Hepatocyte (in vitro differentiated cells): ENCODE results near the gene ZNF805. TPM values are rescaled to one million over a fixed set of nuclear protein-coding genes. Genes with fewer than 3 reads are reported as not detected.

Experiments used
- DNase-seq: peaks from one replicate; pipeline ENCODE4 v3.0.0-alpha.2; 2016; ENCODE audit warnings: low spot score
- H2AFZ ChIP-seq: fragments of 200-600 bp; sonication (generic); 2 replicates; pipeline ENCODE4 v1.6.0; 2016; ENCODE audit warnings: antibody characterized with exemption, mild to moderate bottlenecking
- H3K27ac ChIP-seq: fragments of 200-600 bp; sonication (generic); 2 replicates; pipeline ENCODE4 v1.5.1; 2016; ENCODE audit warnings: mild to moderate bottlenecking
- H3K27me3 ChIP-seq: fragments of 200-600 bp; sonication (generic); 2 replicates; pipeline ENCODE4 v1.6.1; 2016
- H3K36me3 ChIP-seq: fragments of 200-600 bp; sonication (generic); replicated peaks from 2 replicates; pipeline ENCODE4 v1.5.1; 2016; ENCODE audit warnings: low read depth; ENCODE audit not compliant: insufficient read depth
- H3K4me1 ChIP-seq: fragments of 200-600 bp; sonication (generic); 2 replicates; pipeline ENCODE4 v1.5.1; 2016; ENCODE audit warnings: mild to moderate bottlenecking, moderate library complexity; ENCODE audit not compliant: insufficient read depth
- H3K4me2 ChIP-seq: fragments of 200-600 bp; sonication (generic); 2 replicates; pipeline ENCODE4 v1.6.0; 2016
- H3K4me3 ChIP-seq: fragments of 200-600 bp; sonication (generic); 2 replicates; pipeline ENCODE4 v1.5.1; 2016; ENCODE audit warnings: mild to moderate bottlenecking
- H3K79me2 ChIP-seq: fragments of 200-600 bp; sonication (generic); 2 replicates; pipeline ENCODE4 v1.6.0; 2017; ENCODE audit warnings: mild to moderate bottlenecking
- H3K9me2 ChIP-seq: fragments of 200-600 bp; sonication (generic); replicated peaks from 2 replicates; pipeline ENCODE4 v1.6.0; 2017; ENCODE audit warnings: mild to moderate bottlenecking; ENCODE audit not compliant: insufficient read depth
- H3K9me3 ChIP-seq: fragments of 200-600 bp; sonication (generic); 2 replicates; pipeline ENCODE4 v1.5.1; 2016; ENCODE audit warnings: low read depth, mild to moderate bottlenecking
- H4K20me1 ChIP-seq: fragments of 200-600 bp; sonication (generic); 2 replicates; pipeline ENCODE4 v1.6.0; 2016; ENCODE audit warnings: mild to moderate bottlenecking; ENCODE audit not compliant: insufficient read depth, poor library complexity, severe bottlenecking
- CTCF ChIP-seq: fragments of 200-600 bp; sonication (generic); IDR thresholded peaks from 2 replicates; pipeline ENCODE4 v1.5.1; 2016; ENCODE audit warnings: antibody characterized with exemption, mild to moderate bottlenecking; ENCODE audit not compliant: poor library complexity
- EZH2 ChIP-seq: fragments of 200-600 bp; sonication (generic); IDR thresholded peaks from 2 replicates; pipeline ENCODE4 v1.6.1; 2016; ENCODE audit warnings: antibody characterized with exemption, mild to moderate bottlenecking, borderline replicate concordance
- EZH2phosphoT487 ChIP-seq: fragments of 200-600 bp; sonication (generic); IDR thresholded peaks from one replicate; pipeline ENCODE4 v1.6.1; 2018; ENCODE audit warnings: antibody characterized with exemption, mild to moderate bottlenecking, low read depth, moderate library complexity; ENCODE audit not compliant: unreplicated experiment, severe bottlenecking
- WGBS: methylation state at CpG from one replicate; pipeline ENCODE4 v1.1.6; 2016; ENCODE audit warnings: low lambda C conversion rate; ENCODE audit errors: missing lambda C conversion rate; 5-methylcytosine and 5-hydroxymethylcytosine counted together
- polyA plus RNA-seq: library from polyadenylated mRNA; unstranded; fragments of >200 nt; fragmentation: Nextera tagmentation; extraction: Ambion mirVana; gene quantifications from 2 replicates; pipeline ENCODE4 v1.2.1, GENCODE V29; 2016
- total RNA-seq: library from RNA; depleted of rRNA; stranded (reverse); fragments of >200 nt; gene quantifications from 2 replicates; pipeline ENCODE4 v1.2.3, GENCODE V29; 2014

The ZNF805 gene
- total and polyA plus RNA-seq, 2 experiments from 2014 or later, result 1.9 to 12.3 TPM

- Histone ChIP-seq H3K9me2 (no peaks in the 10 kb centered on the region), H3K27me3 (no peaks in the 10 kb centered on the region), H3K4me1 (peaks cover 33% of the 10 kb centered on the region), H3K4me3 (peak overlapping the region; percentile 76), H2AFZ (no peak overlapping the region), H3K27ac (peak overlapping the region; percentile 99), H3K4me2 (peak overlapping the region; percentile 94), H4K20me1 (peaks cover 35% of the 10 kb centered on the region), H3K36me3 (peaks cover 12% of the 10 kb centered on the region), H3K79me2 (peaks cover 67% of the 10 kb centered on the region), H3K9me3 (no peaks in the 10 kb centered on the region)
- no peak for TF ChIP-seq EZH2phosphoT487
- DNase-seq, result peak; percentile 37
- WGBS, result 9% methylated on average over 6 of the region's 6 CpGs
Observed at GRCh38 chr19:57280962-57281400, 40.5 kb downstream of the ZNF805 start.

- H2AFZ ChIP-seq, result no peak overlapping the region
- peaks cover 78% of the 10 kb centered on the region for H3K79me2 ChIP-seq
- H3K4me2 ChIP-seq, result peak overlapping the region; percentile 94
- H3K27ac ChIP-seq, result peak overlapping the region; percentile 99
- TF ChIP-seq CTCF (no peak), EZH2 (no peak), EZH2phosphoT487 (no peak)
- peak; percentile 52 for DNase-seq
- no peaks in the 10 kb centered on the region for H3K9me2 ChIP-seq
- H3K9me3 ChIP-seq, result no peaks in the 10 kb centered on the region
- H3K4me3 ChIP-seq, result no peak overlapping the region
- H3K27me3 ChIP-seq, result no peaks in the 10 kb centered on the region
- H3K36me3 ChIP-seq, result peaks cover 12% of the 10 kb centered on the region
- peaks cover 33% of the 10 kb centered on the region for H3K4me1 ChIP-seq
- peaks cover 40% of the 10 kb centered on the region for H4K20me1 ChIP-seq
- WGBS, result 96% methylated on average over 5 of the region's 5 CpGs
Observed at GRCh38 chr19:57282011-57282643, 41.7 kb downstream of the ZNF805 start.

- peaks cover 30% of the 10 kb centered on the region for H3K36me3 ChIP-seq
- no peak overlapping the region for H3K4me3 ChIP-seq
- peaks cover 39% of the 10 kb centered on the region for H4K20me1 ChIP-seq
- DNase-seq, result no peak
- no peaks in the 10 kb centered on the region for H3K9me2 ChIP-seq
- TF ChIP-seq EZH2, result no peak
- peaks cover 15% of the 10 kb centered on the region for H3K9me3 ChIP-seq
- no peak overlapping the region for H3K4me2 ChIP-seq
- H2AFZ ChIP-seq, result no peak overlapping the region
- H3K27me3 ChIP-seq, result no peaks in the 10 kb centered on the region
- 96% methylated on average over 4 of the region's 4 CpGs for WGBS
- no peak overlapping the region for H3K27ac ChIP-seq
- peaks cover 100% of the 10 kb centered on the region for H3K79me2 ChIP-seq
- H3K4me1 ChIP-seq, result peaks cover 9% of the 10 kb centered on the region
Observed at GRCh38 chr19:57288373-57288772, 47.9 kb downstream of the ZNF805 start.

GRCh38 chr19:57290970-57291369 lies 50.5 kb downstream of the ZNF805 start:
- H4K20me1 ChIP-seq, result peaks cover 19% of the 10 kb centered on the region
- no peak overlapping the region for H3K27ac ChIP-seq
- no peaks in the 10 kb centered on the region for H3K9me2 ChIP-seq
- peaks cover 24% of the 10 kb centered on the region for H3K36me3 ChIP-seq
- no peak for DNase-seq
- H3K4me2 ChIP-seq, result no peak overlapping the region
- no peak overlapping the region for H2AFZ ChIP-seq
- H3K4me3 ChIP-seq, result no peak overlapping the region
- H3K4me1 ChIP-seq, result no peaks in the 10 kb centered on the region
- no peaks in the 10 kb centered on the region for H3K27me3 ChIP-seq
- 95% methylated on average over 11 of the region's 11 CpGs for WGBS
- peaks cover 100% of the 10 kb centered on the region for H3K79me2 ChIP-seq
- H3K9me3 ChIP-seq, result peaks cover 19% of the 10 kb centered on the region
- TF ChIP-seq EZH2, result no peak
- TF ChIP-seq EZH2phosphoT487, result no peak
- TF ChIP-seq CTCF, result no peak
